MV-4-11 (cell line): ENCODE data around the gene PRDM16.
"Not testable (repeated sequence)": the region's sequence is repeated elsewhere in the genome, so short reads cannot be mapped to it uniquely, and the experiment has no call there.

Experiments used
- DNase-seq: peaks from one replicate; lab custom pipeline; 2025; lab: John Stamatoyannopoulos, UW

PRDM16 gene

GRCh38 chr1:3163356-3163755 is 94.4 kb downstream of the PRDM16 start:
- DNase-seq, result no peak

- DNase-seq, result no peak
Measured at GRCh38 chr1:3164671-3165070, 95.7 kb downstream of the PRDM16 start.

GRCh38 chr1:3165189-3165588 is 96.2 kb downstream of the PRDM16 start:
- not testable (repeated sequence) for DNase-seq

GRCh38 chr1:3166206-3166918 is 97.4 kb downstream of the PRDM16 start:
- no peak for DNase-seq

GRCh38 chr1:3167255-3167654 is 98.3 kb downstream of the PRDM16 start:
- no peak for DNase-seq

- DNase-seq, result no peak
Measured at GRCh38 chr1:3168678-3169077, 99.7 kb downstream of the PRDM16 start.

GRCh38 chr1:3169665-3170356 is 100.8 kb downstream of the PRDM16 start:
- DNase-seq, result no peak

- DNase-seq, result peak; percentile 84
Measured at GRCh38 chr1:3170561-3171453, 101.8 kb downstream of the PRDM16 start.

- no peak for DNase-seq
Measured at GRCh38 chr1:3171761-3172160, 102.8 kb downstream of the PRDM16 start.

- no peak for DNase-seq
Measured at GRCh38 chr1:3172431-3173380, 103.7 kb downstream of the PRDM16 start.

GRCh38 chr1:3173381-3173980 is 104.5 kb downstream of the PRDM16 start:
- DNase-seq, result no peak

GRCh38 chr1:3174487-3175247 is 105.7 kb downstream of the PRDM16 start:
- peak; percentile 46 for DNase-seq

- no peak for DNase-seq
Measured at GRCh38 chr1:3175486-3175885, 106.5 kb downstream of the PRDM16 start.

- no peak for DNase-seq
Measured at GRCh38 chr1:3176028-3176427, 107.0 kb downstream of the PRDM16 start.

GRCh38 chr1:3176820-3177219 is 107.8 kb downstream of the PRDM16 start:
- DNase-seq, result no peak

- DNase-seq, result no peak
Measured at GRCh38 chr1:3178279-3178678, 109.3 kb downstream of the PRDM16 start.

GRCh38 chr1:3179471-3179870 is 110.5 kb downstream of the PRDM16 start:
- no peak for DNase-seq

GRCh38 chr1:3180915-3181314 is 111.9 kb downstream of the PRDM16 start:
- no peak for DNase-seq

- DNase-seq, result no peak
Measured at GRCh38 chr1:3181956-3182355, 113.0 kb downstream of the PRDM16 start.

GRCh38 chr1:3183411-3183810 is 114.4 kb downstream of the PRDM16 start:
- DNase-seq, result no peak
